PC-9 (cell line): ENCODE measurements around the gene SAMD13.

Source experiments
- EZH2 ChIP-seq: fragments of 200-600 bp; sonication (generic); IDR thresholded peaks from 2 replicates; pipeline ENCODE4 v1.8.0; 2017; ENCODE audit warnings: antibody characterized with exemption, low read depth
- TF ChIP-seq, protein P1 (sequence below): fragments of 200-600 bp; sonication (generic); conservative IDR thresholded peaks from 2 replicates; pipeline ENCODE4 v1.6.1; 2017; ENCODE audit warnings: mixed run types, antibody characterized with exemption, mild to moderate bottlenecking, moderate library complexity

DNA sequence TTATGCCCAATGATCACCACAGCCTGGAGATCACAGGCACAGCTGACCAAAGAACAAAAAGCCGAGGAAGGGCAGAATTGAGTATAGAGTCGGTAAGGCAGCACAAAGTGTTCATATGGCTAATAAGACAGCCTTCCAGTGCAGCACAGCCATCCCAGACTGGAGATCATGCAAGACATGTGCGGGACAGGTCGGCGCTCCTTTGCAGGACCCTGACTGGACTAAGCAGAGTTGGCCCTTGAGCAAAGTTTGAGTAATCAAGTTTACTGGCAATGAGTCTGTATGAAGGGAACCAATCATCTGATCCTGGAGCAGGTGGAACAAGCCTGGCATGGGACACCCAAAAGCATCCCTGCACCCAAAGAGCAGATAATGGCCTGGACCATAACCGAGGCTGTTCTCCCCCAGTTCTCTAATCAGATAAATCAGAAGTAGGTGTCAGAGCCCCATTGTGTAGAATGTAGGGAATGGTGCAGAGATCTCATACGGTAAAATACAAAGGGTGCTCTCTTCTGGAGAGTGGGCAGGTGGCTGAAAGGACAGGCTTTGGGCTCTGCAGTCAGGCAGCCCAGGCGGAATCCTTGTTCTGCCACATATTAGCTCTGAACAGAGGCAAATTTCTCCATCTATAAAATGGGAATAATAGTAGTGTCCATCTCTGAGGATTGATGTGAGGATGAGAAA, 86.1 kb downstream of the SAMD13 start:
- TF ChIP-seq, protein P1, sequence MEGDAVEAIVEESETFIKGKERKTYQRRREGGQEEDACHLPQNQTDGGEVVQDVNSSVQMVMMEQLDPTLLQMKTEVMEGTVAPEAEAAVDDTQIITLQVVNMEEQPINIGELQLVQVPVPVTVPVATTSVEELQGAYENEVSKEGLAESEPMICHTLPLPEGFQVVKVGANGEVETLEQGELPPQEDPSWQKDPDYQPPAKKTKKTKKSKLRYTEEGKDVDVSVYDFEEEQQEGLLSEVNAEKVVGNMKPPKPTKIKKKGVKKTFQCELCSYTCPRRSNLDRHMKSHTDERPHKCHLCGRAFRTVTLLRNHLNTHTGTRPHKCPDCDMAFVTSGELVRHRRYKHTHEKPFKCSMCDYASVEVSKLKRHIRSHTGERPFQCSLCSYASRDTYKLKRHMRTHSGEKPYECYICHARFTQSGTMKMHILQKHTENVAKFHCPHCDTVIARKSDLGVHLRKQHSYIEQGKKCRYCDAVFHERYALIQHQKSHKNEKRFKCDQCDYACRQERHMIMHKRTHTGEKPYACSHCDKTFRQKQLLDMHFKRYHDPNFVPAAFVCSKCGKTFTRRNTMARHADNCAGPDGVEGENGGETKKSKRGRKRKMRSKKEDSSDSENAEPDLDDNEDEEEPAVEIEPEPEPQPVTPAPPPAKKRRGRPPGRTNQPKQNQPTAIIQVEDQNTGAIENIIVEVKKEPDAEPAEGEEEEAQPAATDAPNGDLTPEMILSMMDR, result no peak
- no peak for TF ChIP-seq EZH2
